EL (cell line): ENCODE results near the gene CSF2.
"Not testable (repeated sequence)": the region's sequence is repeated elsewhere in the genome, so short reads cannot be mapped to it uniquely, and the experiment has no call there.

Source experiments
- DNase-seq: peaks from one replicate; pipeline ENCODE4 v3.0.0-alpha.2; 2016

The CSF2 gene

GRCh38 chr5:132093271-132093670, 19.7 kb downstream of the CSF2 start:
- no peak for DNase-seq

DNA sequence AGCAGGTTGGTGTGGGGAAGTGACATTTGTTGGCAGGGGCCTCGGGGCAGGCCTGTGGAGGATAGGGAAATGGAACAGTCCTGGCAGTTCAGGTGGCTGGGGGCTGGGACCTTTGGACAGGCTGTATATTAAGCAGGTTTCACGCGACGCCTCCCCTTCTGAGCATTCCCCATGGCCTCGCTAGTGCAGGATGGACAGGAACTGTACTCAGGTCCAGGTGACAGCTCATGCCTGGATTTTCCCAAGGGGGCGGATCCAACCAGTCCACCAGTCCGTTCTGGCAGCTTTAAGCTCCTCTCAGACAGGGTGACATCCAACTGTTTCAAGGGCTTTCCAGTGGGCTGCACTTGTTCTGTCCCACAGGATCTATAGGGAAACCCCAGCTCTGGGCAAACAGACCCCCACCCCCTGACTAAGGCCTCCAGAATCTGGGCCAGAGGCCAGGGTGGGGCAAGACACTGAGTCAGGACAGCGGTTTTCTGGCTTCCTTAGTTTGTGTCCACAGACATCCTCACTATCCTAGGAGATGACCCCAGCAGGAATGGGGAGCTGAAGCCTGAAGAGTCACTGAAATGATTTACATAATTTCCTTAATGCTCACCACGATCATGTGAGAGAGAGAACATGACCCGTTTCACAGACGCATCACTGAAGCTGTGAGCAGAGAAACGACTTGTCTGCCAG, 20.9 kb downstream of the CSF2 start:
- peak; percentile 98 for DNase-seq

DNA sequence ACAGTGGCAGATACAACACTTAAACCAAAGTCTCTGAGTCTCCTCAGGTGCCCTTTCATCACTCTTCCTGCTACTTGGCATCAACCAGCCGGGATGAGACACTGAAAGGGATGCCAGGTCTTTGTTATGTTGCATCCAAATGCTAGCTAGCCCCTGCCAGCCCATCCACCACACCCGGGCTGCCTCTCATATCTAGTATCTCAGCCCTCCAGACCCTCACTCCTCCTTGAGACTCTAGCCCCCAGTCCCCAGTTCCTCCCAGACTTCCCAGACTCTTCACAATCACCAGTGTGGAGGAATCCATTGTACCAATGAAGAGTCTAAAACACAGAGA, 21.5 kb downstream of the CSF2 start:
- DNase-seq: no peak

- peak; percentile 24 for DNase-seq
Measured at GRCh38 chr5:132095424-132095972, 21.9 kb downstream of the CSF2 start.

DNA sequence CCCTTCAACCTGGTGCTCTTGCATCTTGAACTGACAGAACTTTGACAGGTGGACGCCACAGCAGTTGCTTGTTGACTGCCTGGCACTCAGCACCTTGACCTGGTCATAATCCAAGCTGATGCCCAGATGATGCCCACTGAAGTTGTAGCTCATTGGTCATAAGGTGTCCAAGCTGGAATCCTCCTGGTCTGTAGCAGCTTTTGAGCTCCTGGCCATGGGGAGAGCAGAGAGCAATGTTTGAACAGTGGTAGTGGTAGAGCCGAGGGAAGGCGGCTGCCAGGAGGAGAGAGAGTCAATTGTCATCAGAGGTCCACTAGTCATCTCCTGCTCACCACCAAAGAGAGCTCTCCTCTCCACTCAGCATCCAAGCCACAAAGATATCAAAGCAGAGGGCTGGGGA, 23.3 kb downstream of the CSF2 start:
- DNase-seq: no peak

DNA sequence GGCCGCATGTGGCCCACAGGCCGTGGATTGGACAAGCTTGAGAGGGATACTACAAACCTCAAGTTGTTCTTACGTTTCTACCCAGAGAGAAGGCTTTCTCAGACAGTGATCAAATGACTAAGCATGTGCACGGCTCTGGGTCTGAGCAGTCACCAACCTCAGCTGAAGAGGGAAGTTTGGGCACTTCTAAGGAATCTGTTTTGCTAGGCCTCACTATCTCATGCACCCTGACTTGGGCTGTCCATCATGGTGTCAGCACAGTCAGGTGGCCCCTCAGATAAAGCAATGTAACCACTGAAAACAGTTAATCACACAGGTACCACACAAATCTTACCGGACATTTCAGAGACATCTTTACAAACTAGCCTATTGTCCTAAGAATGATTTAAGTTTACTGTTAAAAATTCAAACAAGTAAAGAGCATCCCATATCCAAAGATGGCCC, 24.6 kb downstream of the CSF2 start:
- DNase-seq: peak; percentile 45

DNA sequence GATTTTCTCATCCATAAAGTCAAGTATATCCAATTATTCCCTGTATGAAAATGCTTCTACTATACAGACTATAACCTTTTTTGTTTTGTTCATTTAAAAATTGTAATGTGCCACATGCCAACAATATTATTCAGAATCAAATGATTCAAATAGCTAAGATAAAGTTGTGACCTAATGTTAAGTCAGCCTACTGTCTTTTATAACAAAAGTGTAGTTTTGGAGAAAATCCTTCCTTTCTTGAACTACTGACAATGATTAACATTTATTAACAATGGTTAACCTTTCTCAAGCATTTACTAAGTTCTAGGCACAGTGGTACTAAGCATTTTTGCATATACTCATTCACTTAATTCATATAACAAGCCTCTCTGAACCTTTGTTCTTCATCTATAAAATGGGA, 25.0 kb downstream of the CSF2 start:
- no peak for DNase-seq

- no peak for DNase-seq
Measured at GRCh38 chr5:132099076-132099748, 25.6 kb downstream of the CSF2 start.

GRCh38 chr5:132099905-132100304, 26.3 kb downstream of the CSF2 start:
- DNase-seq: no peak

DNA sequence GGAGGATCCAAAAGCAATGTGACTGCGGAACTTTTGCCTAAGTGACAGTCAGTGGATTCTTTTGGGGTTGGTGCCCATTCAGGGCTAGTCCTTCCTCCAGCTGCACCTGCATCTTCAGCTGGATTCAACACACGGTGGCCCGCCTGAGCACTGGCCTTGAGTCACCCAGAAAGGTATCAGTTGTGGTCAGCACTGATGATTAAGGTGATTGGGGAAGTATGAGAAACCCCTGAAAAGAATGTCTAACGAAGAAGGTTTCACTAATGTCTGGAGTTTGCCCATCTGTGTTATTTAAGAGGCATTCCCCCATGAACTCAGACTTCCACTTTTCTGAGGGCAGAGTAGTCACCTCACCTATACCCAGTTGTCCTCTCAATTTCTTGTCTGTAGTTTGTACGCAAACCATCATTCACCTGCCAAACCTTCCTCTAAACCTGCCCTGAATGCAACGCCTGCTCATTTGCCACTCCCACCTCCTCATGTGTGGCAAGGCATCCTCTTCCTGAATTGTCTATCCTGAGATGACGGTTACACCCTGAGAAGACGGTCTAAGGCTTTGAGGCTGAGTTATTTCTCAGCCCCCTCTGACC, 27.2 kb downstream of the CSF2 start:
- DNase-seq: no peak

DNA sequence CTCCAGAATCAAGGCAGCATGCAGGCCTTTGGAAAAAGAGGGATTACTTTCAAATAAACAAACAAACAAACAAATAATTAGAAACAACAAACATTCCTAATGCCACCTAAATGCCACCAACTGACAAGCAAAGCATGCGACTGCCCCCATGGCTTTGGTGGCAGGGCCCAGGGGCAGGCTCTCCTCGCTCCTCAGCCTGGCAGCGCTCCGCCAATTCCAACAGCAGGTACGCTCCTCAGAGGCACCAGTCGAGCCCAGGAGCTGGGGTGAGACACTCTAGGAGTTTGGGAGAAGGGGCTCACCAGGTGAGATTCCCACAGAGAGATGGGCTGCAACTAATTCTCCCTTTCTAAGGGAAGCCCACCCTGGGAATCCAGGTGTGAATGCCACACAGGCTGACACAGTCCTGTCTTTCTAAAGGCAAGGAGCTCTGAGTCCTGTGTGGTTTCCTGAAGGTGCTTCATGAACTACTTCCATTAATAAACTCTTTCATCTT, 27.8 kb downstream of the CSF2 start:
- DNase-seq: no peak

DNA sequence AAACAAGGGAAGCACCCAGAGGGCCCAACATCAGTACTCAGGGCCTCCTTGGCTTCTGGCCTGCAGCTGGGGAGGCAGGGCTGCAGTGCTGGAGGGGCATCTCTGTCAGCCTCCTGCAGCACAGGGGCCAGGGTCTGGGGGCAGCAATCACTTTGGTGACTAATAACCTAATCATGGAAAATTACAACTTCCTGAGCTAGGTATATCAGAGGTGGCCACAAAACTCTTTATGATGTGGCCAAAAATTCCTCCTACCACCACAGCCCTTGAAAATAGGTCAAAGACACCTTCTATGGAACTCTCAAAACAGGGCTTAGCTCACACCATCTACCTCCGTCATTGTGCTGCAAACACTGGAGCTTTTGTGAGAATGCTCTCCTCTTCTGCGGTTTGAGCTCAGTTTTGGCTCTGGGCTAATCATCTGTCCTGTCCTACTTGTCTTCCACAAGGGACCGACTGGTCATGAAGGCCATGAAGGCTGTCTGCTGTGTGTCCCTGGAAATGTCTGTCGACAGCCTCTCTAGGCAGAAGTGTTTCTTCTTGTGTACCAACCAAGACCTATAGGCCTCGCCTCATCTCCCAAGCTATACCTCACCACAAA, 28.6 kb downstream of the CSF2 start:
- DNase-seq: no peak

- no peak for DNase-seq
Measured at GRCh38 chr5:132102944-132103331, 29.3 kb downstream of the CSF2 start.

DNA sequence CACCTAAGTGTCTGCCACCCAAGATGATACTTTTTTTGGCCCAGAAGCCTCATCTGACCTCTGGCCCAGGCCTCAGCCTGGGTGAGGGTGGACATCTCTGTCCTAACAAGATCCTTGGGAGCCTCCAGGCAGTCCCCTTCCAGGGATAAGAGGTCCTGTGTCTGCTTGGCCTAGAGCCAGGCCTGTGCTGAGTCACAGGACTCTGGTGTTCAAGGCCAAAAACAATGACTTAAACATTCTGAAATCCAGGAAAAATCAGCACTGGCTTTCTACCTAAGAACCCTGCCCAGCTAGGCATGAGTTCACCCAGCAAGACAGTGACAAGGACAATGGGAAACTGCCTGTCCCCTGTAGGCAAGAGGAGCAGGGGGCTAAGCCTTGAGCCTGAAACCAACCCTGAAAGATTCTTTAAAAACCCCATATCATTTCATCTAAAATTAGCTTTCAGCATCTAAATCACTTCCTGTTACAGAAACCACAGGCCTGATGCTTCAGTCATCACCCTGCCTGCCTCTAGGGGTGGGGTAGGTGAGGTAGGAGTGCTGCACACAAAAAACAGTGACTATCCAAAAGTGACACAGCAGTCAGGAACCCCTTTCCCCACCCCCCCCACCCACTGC, 29.9 kb downstream of the CSF2 start:
- DNase-seq: peak; percentile 95

DNA sequence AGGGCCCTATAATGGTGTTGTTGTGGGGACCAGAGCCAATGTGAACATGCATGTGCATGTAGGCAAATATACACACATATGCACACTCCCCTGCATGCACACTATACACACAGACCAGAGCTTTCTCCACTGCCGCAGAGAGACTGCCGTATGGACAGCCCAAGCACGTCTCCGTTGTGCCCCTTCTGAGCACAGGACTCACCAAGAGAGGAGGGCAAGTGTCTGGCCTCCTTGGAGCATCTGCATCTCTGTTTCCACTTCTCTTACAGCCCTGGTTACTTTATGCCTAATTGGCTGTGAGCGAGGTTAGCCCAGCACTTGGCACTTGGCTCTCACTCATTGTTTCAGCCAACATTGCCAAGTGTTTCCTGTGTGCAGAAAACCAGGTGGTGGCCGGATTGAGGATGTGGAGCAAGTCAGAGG, 30.4 kb downstream of the CSF2 start:
- peak; percentile 20 for DNase-seq

DNA sequence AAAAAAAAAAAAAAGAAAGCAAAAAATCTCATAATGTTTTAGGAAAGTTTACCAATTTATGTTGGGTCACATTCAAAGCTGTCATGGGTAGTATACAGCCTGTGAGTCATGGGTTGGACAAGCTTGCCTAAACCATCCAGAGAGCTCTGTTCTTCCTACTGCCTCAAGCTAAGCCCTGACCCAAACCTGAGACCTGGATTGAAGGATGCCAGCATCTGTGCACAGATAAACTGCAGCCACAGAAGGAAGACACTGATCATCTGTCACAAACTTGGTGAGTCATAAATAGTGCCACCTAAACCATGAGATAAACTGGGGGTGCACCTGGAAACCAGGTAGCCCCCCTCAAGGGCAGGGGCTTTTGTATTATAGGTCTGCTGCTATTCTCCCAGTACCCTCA, 31.0 kb downstream of the CSF2 start:
- DNase-seq: peak; percentile 54

DNA sequence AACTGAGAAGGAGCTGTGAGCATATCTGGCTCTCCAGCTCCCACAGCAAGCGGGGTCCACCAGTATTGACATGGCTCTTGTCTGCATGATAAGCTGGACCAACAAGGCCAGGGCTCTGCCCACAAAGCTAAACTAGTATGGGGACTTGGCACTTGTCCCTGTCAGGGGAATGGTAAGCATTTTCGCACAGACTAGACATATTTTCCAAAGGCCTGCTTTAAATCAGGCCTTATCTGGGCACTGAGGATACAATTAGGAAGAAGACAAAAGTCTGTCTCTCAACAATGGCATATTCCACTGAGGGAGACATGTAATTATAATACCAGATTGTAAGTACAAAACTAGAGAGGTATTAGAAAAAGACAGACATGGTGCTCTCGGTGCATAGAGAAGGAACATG, 32.1 kb downstream of the CSF2 start:
- DNase-seq: no peak

DNA sequence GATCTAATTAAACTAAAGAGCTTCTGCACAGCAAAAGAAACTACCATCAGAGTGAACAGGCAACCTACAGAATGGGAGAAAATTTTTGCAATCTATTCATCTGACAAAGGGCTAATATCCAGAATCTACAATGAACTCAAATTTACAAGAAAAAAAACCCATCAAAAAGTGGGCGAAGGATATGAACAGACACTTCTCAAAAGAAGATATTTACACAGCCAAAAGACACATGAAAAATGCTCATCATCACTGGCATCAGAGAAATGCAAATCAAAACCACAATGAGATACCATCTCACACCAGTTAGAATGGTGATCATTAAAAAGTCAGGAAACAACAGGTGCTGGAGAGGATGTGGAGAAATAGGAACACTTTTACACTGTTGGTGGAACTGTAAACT, 34.9 kb downstream of the CSF2 start:
- not testable (repeated sequence) for DNase-seq

DNA sequence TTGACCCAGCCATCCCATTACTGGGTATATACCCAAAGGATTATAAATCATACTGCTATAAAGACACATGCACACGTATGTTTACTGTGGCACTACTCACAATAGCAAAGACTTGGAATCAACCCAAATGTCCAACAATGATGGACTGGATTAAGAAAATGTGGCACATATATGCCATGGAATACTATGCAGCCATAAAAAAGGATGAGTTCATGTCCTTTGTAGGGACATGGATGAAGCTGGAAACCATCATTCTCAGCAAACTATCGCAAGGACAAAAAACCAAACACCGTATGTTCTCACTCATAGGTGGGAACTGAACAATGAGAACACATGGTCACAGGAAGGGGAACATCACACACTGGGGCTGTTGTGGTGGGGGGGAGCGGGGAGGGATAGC, 35.4 kb downstream of the CSF2 start:
- DNase-seq: not testable (repeated sequence)

DNA sequence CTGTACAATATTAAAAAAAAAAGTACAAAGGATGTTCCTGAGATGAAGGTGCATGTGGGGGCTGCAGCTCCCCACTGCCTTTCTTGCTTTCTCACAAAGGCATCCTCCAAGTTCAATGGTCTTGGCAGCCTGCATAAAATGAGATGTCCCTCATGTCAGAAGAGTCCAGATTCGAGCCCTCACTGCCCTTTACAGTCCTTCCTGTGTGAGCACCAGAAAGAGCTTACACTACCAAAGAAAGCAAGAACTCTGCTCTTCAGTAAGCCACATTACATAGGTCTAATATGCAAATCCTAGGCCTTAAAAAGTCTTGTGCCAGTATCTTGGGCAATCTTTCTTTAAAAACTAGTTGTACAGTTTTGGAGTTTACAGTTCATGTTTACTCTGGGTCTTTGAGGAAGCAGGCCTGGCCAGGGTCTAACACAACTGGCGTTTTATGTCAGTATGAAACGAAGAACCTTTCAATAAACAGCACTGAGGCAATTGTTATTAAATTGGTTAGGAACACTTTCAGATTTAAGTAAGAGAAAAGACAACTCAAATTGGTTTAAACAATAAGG, 36.0 kb downstream of the CSF2 start:
- DNase-seq: no peak

- no peak for DNase-seq
Measured at GRCh38 chr5:132110195-132110594, 36.6 kb downstream of the CSF2 start.

GRCh38 chr5:132110930-132111329, 37.3 kb downstream of the CSF2 start:
- DNase-seq: peak; percentile 30

DNA sequence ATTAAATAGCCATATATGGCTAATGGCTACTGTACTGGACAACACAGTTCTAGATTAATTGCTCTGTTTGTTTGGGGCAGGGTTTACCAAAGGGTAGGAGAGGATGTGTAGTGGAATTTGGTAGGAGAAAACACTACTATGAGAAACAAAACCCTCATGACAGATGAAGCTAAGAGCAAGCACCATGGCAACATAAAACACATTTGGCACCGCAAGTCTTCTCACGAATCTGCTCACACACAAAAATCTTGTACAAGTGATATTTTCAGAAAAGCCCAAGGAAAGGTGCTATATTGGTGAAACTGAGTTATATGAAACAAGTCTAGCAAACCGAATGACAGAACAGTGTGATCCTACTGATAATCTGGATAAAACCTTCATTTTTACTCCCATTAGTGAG, 38.5 kb downstream of the CSF2 start:
- no peak for DNase-seq
